Esophagus squamous epithelium (tissue), 5 donors: ENCODE data around the gene LARP4B. TPM values are rescaled to one million over a fixed set of nuclear protein-coding genes. Genes with fewer than 3 reads are reported as not detected.

Experiments used
- DNase-seq: peaks from one replicate; lab custom pipeline; 2025; lab: John Stamatoyannopoulos, UW
- H3K27ac ChIP-seq, 4 donors: fragments of 200-600 bp; sonication (generic); one replicate each; pipeline ENCODE4 v1.5.1; 2016 to 2019; ENCODE audit warnings: mild to moderate bottlenecking in 1 of 4
- H3K27me3 ChIP-seq, 4 donors: fragments of 200-600 bp; sonication (generic); 1 replicate in 3 of 4; 2 replicates in 1 of 4; pipeline versions ENCODE4 v1.5.1 to v1.6.0; 2017 to 2021; ENCODE audit warnings: antibody characterized with exemption in 1 of 4
- H3K36me3 ChIP-seq, 3 donors: fragments of 200-600 bp; sonication (generic); one replicate each; pipeline ENCODE4 v1.5.1; 2016 to 2019
- H3K4me1 ChIP-seq, 3 donors: fragments of 200-600 bp; sonication (generic); one replicate each; pipeline ENCODE4 v1.5.1; 2017 to 2019
- H3K4me3 ChIP-seq, 4 donors: fragments of 200-600 bp; sonication (generic); 1 replicate in 3 of 4; 2 replicates in 1 of 4; pipeline ENCODE4 v1.5.1; 2016 to 2019; ENCODE audit warnings: mild to moderate bottlenecking in 2 of 4, moderate library complexity in 1 of 4
- H3K9me3 ChIP-seq, 3 donors: fragments of 200-600 bp; sonication (generic); one replicate each; pipeline ENCODE4 v1.5.1; 2016 to 2019
- CTCF ChIP-seq, 6 experiments: fragments of 450-650 bp in 4 of 6; fragments of 200-600 bp in 2 of 6; sonication (generic) in 2 of 6; IDR thresholded peaks; one replicate each; pipeline ENCODE4 v1.5.1; 2016 to 2019; ENCODE audit warnings: antibody characterized with exemption in 6 of 6, mild to moderate bottlenecking in 4 of 6, moderate library complexity in 4 of 6
- POLR2A ChIP-seq, 4 donors: fragments of 450-650 bp; IDR thresholded peaks; one replicate each; pipeline ENCODE4 v1.6.1; 2017; ENCODE audit warnings: antibody characterized with exemption in 4 of 4, mild to moderate bottlenecking in 4 of 4, moderate library complexity in 3 of 4
- WGBS, 2 donors: methylation state at CpG; one replicate each; pipeline ENCODE4 v1.1.5; 2018; 5-methylcytosine and 5-hydroxymethylcytosine counted together
- intact Hi-C: fragments of 100-400 bp; cut with DNase I; formaldehyde crosslinking; loops from one replicate; pipeline ENCODE4 v1.15.0; 2022
- total RNA-seq, 4 donors: library from RNA; depleted of rRNA; stranded (reverse); fragments of >200 nt; gene quantifications; one replicate each; pipeline ENCODE4 v1.1.0, GENCODE V29; 2016
- donor health status: DM: yes; HTN: yes; CAD: no.

Gene LARP4B
- total RNA-seq, 4 donors from 2014 or later = 32.7 to 75.5 (median 63.4) TPM

GRCh38 chr10:786633-787474 is 144.7 kb downstream of the LARP4B start:
- intact Hi-C loops = loop anchor here (10.0 kb wide), 1 partner anchor 272 kb away; no protein-coding TSS in a partner anchor
- H3K27ac ChIP-seq = no peak overlapping the region
- WGBS, 2 donors = 89 to 93% methylated on average over 16 to 27 of the region's 44 CpGs
- H3K27me3 ChIP-seq = peaks cover 0 to 51% (median 0%) of the 10 kb centered on the region in 4 donors
- no peaks in the 10 kb centered on the region for H3K36me3 ChIP-seq
- no peaks in the 10 kb centered on the region for H3K9me3 ChIP-seq
- no peak overlapping the region for H3K4me3 ChIP-seq
- DNase-seq = no peak
- TF ChIP-seq POLR2A (IDR thresholded peaks at IDR 0.05) (no peak), CTCF (IDR thresholded peaks at IDR 0.05) (no peak)
- H3K4me1 ChIP-seq = peaks cover 21 to 27% (median 22%) of the 10 kb centered on the region in 3 donors

GRCh38 chr10:785861-786214 is 145.7 kb downstream of the LARP4B start:
- Histone ChIP-seq H3K36me3 (no peaks in the 10 kb centered on the region), H3K27me3 (peaks cover 0 to 61% (median 0%) of the 10 kb centered on the region in 4 donors), H3K4me1 (peaks cover 21 to 27% (median 22%) of the 10 kb centered on the region in 3 donors), H3K27ac (no peak overlapping the region), H3K4me3 (no peak overlapping the region), H3K9me3 (no peaks in the 10 kb centered on the region)
- 91 to 100% methylated on average over 4 to 14 of the region's 15 CpGs for WGBS, 2 donors
- no peak for DNase-seq
- intact Hi-C loops = loop anchor here (10.0 kb wide), 1 partner anchor 271 kb away; no protein-coding TSS in a partner anchor
- TF ChIP-seq POLR2A (IDR thresholded peaks at IDR 0.05) (no peak), CTCF (IDR thresholded peaks at IDR 0.05) (no peak)

- intact Hi-C loops = loop anchor here (10.0 kb wide), 1 partner anchor 270 kb away; no protein-coding TSS in a partner anchor
- H3K36me3 ChIP-seq = no peaks in the 10 kb centered on the region
- 73 to 80% methylated on average over 5 to 12 of the region's 32 CpGs for WGBS, 2 donors
- H3K27ac ChIP-seq = no peak overlapping the region
- H3K9me3 ChIP-seq = no peaks in the 10 kb centered on the region
- peak overlapping the region; percentile 8 to 60 (median 37) for H3K4me3 ChIP-seq
- TF ChIP-seq POLR2A (IDR thresholded peaks at IDR 0.05) = no peak
- TF ChIP-seq CTCF (IDR thresholded peaks at IDR 0.05) = no peak
- no peak for DNase-seq
- peaks cover 0 to 65% (median 0%) of the 10 kb centered on the region in 4 donors for H3K27me3 ChIP-seq
- peaks cover 21 to 27% (median 22%) of the 10 kb centered on the region in 3 donors for H3K4me1 ChIP-seq
Observed at GRCh38 chr10:785089-785860, 146.2 kb downstream of the LARP4B start.

GRCh38 chr10:784403-785088 is 147.0 kb downstream of the LARP4B start:
- no peak for DNase-seq
- intact Hi-C loops = loop anchor here (10.0 kb wide), 1 partner anchor 270 kb away; no protein-coding TSS in a partner anchor
- Histone ChIP-seq H3K27ac (no peak overlapping the region), H3K4me3 (peak overlapping the region; percentile 8 to 60 (median 37)), H3K36me3 (no peaks in the 10 kb centered on the region), H3K27me3 (peaks cover 0 to 60% (median 0%) of the 10 kb centered on the region in 4 donors), H3K9me3 (no peaks in the 10 kb centered on the region), H3K4me1 (peaks cover 17 to 23% (median 20%) of the 10 kb centered on the region in 3 donors)
- WGBS, 2 donors = 4% methylated on average over 14 of the region's 51 CpGs; no CpG with 5 or more reads in 1 of the 2 donors
- TF ChIP-seq CTCF (IDR thresholded peaks at IDR 0.05) = peak in 4 of 6 experiments; percentile 8 to 20 (median 14)
- TF ChIP-seq POLR2A (IDR thresholded peaks at IDR 0.05) = no peak
